Measurements from ENCODE around the gene CACNG7.

Gene CACNG7

GRCh38 chr19:53896682-53897081, 12.4 kb upstream of the CACNG7 start:
- ATAC-seq: no peak
- TF ChIP-seq CSRNP3 (CRISPR knock-in tag; IDR thresholded peaks at IDR 0.05) (no peak), PATZ1 (CRISPR knock-in tag; IDR thresholded peaks at IDR 0.05; ENCODE audit: borderline replicate concordance) (no peak), ZC3H10 (CRISPR knock-in tag; IDR thresholded peaks at IDR 0.05) (no peak), ZNF8 (CRISPR knock-in tag; IDR thresholded peaks at IDR 0.05) (no peak), RARB (CRISPR knock-in tag; IDR thresholded peaks at IDR 0.05) (no peak), SNAI2 (CRISPR knock-in tag; IDR thresholded peaks at IDR 0.05) (no peak), ARNTL (CRISPR knock-in tag; IDR thresholded peaks at IDR 0.05; ENCODE audit: borderline replicate concordance, low read depth) (no peak), CREB5 (CRISPR knock-in tag; IDR thresholded peaks at IDR 0.05; ENCODE audit: low read depth) (no peak), CSDC2 (CRISPR knock-in tag; IDR thresholded peaks at IDR 0.05) (no peak), ZNF565 (CRISPR knock-in tag; conservative IDR thresholded peaks at IDR 0.05; ENCODE audit: low read depth) (no peak), TOX (CRISPR knock-in tag; IDR thresholded peaks at IDR 0.05; ENCODE audit: borderline replicate concordance) (no peak), BACH2 (CRISPR knock-in tag; IDR thresholded peaks at IDR 0.05; ENCODE audit: borderline replicate concordance) (no peak), ZFP3 (CRISPR knock-in tag; IDR thresholded peaks at IDR 0.05) (no peak), POU6F1 (CRISPR knock-in tag; IDR thresholded peaks at IDR 0.05; ENCODE audit: borderline replicate concordance, low read depth) (no peak)

GRCh38 chr19:53897459-53897858, 11.6 kb upstream of the CACNG7 start:
- no peak for TF ChIP-seq ARNTL (CRISPR knock-in tag; IDR thresholded peaks at IDR 0.05; ENCODE audit: borderline replicate concordance, low read depth)
- TF ChIP-seq SNAI2 (CRISPR knock-in tag; IDR thresholded peaks at IDR 0.05): no peak
- no peak for TF ChIP-seq ZFP3 (CRISPR knock-in tag; IDR thresholded peaks at IDR 0.05)
- TF ChIP-seq ZNF8 (CRISPR knock-in tag; IDR thresholded peaks at IDR 0.05): no peak
- no peak for TF ChIP-seq CSRNP3 (CRISPR knock-in tag; IDR thresholded peaks at IDR 0.05)
- TF ChIP-seq PPARA (CRISPR knock-in tag; IDR thresholded peaks at IDR 0.05; ENCODE audit: borderline replicate concordance): no peak
- TF ChIP-seq GLIS3 (CRISPR knock-in tag; IDR thresholded peaks at IDR 0.05): no peak
- no peak for TF ChIP-seq BACH2 (CRISPR knock-in tag; IDR thresholded peaks at IDR 0.05; ENCODE audit: borderline replicate concordance)
- TF ChIP-seq PATZ1 (CRISPR knock-in tag; IDR thresholded peaks at IDR 0.05; ENCODE audit: borderline replicate concordance): no peak
- no peak for ATAC-seq

- ATAC-seq: peak; percentile 26; the same call in 2 of the 3 replicates
- TF ChIP-seq CSRNP3 (CRISPR knock-in tag; IDR thresholded peaks at IDR 0.05) (no peak), TCF4 (CRISPR knock-in tag; IDR thresholded peaks at IDR 0.05; ENCODE audit: borderline replicate concordance) (no peak), CREB5 (CRISPR knock-in tag; IDR thresholded peaks at IDR 0.05; ENCODE audit: low read depth) (no peak), ZFP3 (CRISPR knock-in tag; IDR thresholded peaks at IDR 0.05) (no peak), ZNF8 (CRISPR knock-in tag; IDR thresholded peaks at IDR 0.05) (no peak), RARB (CRISPR knock-in tag; IDR thresholded peaks at IDR 0.05) (no peak), ZNF70 (CRISPR knock-in tag; IDR thresholded peaks at IDR 0.05) (no peak), ZFP30 (CRISPR knock-in tag; IDR thresholded peaks at IDR 0.05) (no peak), GLIS3 (CRISPR knock-in tag; IDR thresholded peaks at IDR 0.05) (no peak)
Measured at GRCh38 chr19:53898166-53898565, 10.9 kb upstream of the CACNG7 start.
